DLD1 (cell line): ENCODE results near the gene FBLN2.

Experiments used
- in situ Hi-C: cut with HindIII; loops from 2 replicates; pipeline ENCODE4 v1.10.0; 2017; ENCODE audit warnings: low sequenced_read_pairs

The FBLN2 gene

DNA sequence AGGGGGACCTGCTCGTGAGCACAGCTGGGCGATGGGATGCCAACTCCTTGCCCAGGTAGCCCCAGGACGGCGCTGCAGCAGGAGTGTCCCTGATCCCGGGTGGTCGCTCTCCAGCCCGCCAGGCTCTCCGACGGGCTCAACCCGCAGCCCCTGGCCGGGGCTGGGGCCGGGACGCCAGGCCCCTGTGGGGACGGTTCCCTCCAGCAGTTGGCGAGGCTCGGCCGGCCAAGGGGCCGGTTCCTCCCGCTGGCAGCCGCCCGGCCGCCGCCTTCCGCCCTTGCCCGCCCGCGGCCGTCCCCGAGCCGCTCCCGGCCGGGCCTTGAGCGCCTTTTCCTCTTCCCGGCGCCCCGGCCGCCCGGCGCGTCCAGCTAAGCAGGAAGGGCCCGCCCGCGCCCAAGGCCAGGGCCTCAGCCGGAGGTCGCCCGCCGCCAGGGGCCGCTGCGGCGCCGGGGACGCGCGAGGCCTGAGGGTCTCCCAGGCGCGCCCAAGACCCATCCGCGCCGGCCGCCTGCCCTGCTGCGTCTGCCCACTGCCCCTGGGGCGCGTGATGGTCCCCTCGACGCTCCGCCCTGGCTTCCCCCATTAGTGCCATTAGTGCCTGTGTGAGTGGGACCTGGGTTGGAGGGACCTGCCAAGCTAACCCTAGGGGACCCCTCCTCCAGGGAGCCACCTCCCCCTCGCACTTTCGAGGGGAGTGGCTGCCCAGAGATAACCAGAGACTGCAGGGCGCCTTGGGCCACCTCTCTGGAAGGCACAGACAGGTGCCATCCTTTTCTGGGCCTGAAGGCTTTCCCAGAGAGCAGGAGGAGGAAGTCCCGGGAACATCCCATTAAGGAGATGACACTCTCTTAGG lies 106.4 kb downstream of the FBLN2 start:
- in situ Hi-C loops: no loop called here

DNA sequence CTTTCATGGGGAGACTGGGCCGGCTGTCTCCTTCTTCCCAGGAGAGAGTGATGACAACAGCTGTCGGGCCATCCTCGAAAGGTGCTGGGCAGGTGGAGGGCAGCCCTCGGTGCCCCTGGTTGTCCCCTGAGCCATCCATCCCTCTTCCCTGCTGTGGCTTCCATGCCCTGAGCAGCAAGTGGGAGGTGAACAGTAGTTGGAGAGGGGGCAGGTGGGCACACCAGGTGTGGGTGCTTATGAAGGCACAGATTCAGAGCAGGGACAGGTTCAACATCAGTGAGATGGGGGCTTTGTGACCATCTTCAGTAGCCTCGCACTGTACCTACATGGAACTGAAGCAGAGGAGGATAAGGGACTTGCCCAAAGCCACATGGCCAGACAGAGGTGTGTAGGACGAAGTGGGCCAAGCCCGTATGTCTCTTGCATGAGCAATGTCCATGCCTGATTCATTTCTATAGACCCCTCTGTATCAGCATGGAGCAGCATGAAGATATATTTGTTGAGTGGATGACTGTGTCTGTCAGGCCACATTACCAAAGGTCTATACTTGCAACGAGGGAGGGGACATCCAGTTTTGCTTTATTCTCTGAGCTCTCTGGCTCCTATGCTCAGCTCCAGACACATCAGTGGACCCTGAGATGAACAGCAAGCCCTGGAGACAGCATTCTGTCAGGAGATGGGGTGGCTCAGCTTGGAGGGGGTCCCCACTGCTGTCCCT lies 107.8 kb downstream of the FBLN2 start:
- in situ Hi-C loops: no loop called here

DNA sequence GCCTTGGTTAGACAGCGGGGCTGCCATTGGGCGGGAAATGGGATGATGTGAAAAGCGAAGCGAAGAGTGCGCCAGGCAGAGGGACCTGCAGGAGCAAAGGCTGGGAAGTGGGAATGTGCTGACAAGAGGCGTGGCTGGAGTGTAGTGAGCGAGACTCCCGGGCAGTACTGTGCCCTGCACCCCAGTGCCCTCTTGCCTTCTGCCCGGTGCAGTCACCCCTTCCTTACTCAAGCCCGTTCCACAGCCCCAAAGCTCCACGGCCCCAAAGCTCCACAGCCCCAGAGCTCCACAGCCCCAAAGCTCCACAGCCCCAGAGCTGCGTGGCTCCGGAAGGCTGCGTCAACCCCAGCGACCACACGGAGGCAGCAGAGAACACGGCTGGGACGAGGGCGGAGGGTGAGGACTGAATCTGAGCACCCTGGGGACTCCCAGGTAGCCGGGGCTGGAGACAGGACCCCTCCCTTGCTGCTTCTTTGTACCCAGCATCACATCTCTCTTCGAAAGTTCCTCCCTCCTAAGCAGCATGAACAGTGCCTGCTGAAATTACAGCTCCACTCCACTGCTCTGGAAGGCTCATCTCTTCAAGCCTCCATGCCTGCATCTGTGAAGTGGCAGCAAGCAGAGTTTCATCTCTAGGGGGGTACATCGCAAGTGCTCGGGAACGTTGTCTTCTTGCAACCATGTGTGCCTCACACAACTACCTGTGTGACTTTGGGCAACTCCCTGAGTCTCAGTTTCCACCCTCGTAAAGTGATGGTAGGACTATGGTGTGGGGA lies 108.9 kb downstream of the FBLN2 start:
- in situ Hi-C loops: no loop called here

DNA sequence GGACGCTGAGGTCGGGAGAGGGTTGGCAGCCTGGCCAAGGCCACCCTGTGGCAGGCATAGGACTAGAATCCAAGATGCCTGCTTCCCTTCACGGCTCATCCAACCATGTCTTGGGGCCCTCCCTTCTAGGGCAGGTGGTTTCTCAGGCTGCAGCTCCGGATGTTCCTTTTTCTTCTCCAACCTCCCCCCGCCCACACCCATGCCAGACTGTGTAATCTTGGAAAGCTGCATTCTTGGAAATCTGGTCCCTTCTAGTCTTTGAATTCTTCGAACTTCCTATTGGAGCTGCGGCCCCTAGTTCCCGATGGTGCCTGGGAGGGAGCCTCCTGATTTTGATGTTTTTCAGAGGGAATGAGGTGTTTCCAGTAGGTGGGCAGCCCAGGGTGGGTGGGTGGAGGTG lies 109.8 kb downstream of the FBLN2 start:
- in situ Hi-C loops: no loop called here

DNA sequence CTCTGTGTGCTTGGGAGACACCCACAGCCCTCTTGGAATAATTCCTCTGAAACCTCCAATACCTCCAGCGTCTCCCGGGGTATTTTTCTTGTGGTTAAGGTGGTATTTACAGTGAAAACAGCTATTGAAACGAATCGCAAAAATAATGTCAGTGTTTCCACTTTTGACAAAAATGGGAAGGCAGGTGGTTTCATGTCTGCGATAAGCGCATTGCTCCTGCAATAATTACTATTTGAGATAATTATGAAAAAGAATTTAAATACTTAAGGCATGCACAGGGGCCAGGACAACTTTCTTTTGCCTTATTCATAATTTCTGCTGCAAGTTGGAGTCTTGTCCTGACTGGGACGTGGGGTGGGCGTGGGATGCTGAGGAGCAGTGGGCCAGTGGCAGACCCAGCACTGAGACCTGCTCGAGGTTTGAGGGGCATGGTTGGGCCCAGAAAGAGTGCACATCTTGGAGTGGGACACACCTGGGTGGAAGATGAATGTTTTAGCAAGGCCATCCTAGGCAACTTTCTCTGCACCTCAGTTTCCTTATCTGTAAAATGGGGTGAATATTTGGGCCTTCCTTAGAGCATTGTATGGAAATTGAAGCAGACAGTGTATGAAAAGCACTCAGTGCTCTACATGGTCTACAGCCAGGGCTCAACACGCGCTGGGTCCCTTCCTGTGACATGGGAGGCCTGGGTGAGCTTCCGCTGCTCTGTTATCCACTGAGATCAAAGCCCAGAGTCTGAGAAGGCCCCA lies 110.5 kb downstream of the FBLN2 start:
- in situ Hi-C loops: no loop called here

DNA sequence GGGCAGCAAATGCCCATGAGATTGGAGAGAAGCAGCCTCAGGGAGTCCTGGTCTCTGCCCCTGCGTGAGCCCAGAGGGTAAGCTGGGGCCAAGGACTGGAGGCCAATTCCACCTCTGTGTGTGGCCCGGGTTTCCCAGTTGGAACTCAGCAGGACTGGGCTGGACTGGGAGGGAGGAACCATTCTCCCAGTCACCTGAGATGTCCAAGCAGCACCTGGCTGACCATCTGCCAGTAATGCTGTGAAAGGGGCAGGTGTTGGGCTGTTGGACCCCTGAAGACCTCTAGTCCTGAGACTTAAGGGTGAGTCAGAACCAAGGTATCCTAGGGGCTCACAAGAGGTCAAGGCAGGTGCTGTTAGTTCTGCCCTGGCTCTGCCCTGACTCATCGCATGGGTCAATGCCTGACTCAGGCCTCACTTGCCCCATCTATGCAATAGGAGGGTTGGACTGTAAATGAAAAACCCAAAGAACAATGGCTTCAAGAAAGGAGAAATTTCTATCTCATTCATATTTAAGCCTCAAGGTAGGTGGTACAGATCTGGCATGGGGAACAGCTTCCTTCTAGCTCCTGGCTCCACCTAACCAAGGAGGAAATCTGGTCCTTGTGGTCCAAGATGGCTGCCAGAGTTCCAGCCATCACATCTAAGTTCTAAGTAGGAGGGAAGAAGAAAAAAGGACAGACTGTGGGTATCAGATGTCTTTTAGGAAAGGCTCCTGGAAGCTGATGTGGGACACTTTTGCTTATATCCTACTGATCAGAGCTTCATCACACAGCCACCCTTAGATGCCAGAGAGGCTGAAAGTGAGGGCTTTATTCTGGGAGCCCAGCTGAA lies 111.3 kb downstream of the FBLN2 start:
- in situ Hi-C loops: no loop called here

DNA sequence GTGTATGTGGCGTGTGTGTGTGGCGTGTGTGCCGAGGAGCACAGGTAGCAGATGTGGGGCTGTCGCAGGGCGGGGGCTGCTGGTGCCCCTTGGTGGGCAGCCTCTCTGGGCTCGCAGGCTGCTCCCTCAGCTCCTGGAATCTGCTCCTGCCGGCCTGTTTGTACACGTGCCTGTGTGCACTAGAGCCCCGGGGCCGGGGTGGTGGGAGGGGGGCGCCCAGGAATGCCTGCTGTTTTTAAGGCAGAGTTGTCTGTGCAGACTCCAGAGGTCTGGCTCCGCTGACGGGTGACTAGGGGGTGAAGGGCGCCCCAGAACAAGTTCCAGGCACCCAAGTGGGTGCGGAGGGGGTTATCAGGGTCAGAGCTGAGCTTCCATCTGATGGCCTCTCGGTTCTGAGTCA lies 112.2 kb downstream of the FBLN2 start:
- in situ Hi-C loops: no loop called here

DNA sequence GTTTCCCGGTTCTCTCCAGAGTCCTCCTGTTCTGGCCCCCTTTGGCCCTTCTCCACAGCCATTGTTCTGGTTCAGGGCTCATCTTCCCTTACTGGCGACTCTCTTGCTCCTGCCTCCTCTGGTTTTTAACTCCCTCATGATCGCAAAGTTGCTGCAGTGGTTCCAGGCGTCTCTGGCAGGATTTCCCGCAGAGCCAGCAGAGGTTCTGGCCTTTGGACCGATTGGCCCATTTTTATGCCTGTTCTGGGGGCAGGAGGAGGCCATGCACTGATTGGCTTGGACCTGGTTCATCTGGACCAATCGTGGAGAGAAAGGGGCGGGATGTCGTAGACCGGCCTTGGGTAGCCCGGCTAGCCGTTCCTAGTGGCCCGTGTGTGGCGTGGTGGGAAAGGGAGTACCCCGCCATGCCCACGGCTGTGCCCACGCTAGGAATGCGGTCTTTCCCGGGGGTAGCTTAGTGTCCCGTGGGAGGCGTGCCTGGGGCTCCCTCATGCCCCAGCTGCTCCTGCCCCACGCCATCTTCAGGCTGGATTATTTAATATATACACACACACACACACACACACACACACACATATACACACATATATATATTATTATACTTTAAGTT lies 113.4 kb downstream of the FBLN2 start:
- in situ Hi-C loops: no loop called here

DNA sequence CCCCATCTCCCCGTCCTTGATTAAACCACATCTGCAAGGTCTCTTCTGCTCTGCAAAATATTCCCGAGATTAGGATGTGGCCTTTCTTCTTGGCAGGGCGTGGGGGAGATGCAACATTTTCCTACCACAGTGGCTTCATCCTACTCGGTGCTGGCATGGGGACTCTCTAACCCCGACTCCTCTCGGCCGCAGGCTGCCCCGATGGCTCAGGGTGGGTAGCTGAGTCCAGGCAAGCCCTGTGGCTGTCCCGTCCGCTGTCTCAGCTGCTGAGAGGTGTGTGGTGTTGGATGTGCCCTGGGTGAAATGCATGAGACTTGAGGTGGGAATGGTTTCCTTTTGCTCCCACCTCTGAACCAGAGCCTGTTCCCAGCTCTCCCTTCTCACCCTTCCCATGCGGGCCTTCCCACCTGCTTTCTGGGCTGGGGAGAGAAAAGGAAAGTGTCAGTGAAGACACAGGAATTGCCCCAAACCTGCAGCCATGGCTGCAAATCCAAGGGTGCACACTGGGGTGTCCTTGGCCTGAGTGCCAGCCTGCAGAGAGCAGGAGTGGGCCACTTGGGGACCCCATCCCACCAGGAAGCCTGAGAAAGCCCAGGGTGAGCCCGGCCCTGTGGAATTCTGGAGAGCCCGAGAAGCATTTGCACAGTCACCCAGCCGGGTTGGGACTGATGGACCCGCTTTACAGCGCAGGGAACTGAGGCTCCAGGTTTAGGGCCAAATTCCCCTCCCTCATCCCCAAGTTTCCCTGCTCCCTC lies 115.0 kb downstream of the FBLN2 start:
- in situ Hi-C loops: no loop called here

DNA sequence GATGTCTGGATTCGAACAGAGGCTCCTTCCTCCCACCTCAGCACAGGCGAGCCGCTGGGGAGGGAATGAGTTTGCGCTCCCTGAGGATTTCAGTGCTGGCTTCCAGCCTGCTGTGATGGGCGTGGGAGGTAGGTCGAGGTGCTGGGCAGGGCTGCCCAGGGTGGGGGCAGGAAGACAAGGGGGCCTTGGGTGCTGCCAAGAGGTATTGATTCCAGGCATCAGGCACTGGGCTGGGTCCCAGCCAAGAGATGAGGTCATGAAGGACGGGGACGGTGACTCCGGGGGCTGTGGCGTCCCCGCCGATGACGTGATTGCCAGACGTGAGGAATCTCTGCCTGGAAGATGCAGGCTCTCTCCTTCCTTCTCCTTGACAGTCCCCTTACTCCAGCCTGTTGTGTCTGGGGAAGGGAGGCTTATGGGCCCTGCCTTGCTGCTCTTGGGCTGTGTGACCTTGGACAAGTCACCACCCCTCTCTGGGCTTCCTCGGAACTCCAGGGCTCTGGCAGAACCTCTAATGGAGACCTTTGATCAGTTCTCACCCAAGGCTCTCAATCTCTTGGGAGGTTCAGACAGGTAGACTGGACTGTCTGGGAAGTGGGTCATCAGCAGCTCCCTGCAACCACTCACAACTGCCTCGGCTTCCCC lies 116.8 kb downstream of the FBLN2 start:
- in situ Hi-C loops: no loop called here

DNA sequence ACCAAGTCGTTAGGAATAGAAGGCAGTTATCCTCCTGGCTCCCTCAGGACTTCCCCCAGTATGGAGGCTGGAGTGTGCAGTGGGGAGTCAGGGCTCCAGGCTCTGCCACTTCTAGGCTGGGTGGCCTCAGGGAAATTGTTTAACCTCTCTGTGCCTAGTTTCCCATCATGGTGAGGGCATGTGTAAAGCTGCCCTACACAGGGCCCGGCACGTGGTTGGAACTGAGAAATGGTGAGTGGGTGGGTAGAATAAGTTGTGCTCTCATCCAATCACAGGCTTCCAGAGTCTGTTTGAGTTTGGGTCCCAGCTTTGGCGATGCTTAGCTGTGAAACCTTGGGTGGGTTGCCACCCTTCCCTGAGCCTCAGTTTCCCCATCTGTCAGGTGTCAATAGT lies 117.3 kb downstream of the FBLN2 start:
- in situ Hi-C loops: no loop called here

DNA sequence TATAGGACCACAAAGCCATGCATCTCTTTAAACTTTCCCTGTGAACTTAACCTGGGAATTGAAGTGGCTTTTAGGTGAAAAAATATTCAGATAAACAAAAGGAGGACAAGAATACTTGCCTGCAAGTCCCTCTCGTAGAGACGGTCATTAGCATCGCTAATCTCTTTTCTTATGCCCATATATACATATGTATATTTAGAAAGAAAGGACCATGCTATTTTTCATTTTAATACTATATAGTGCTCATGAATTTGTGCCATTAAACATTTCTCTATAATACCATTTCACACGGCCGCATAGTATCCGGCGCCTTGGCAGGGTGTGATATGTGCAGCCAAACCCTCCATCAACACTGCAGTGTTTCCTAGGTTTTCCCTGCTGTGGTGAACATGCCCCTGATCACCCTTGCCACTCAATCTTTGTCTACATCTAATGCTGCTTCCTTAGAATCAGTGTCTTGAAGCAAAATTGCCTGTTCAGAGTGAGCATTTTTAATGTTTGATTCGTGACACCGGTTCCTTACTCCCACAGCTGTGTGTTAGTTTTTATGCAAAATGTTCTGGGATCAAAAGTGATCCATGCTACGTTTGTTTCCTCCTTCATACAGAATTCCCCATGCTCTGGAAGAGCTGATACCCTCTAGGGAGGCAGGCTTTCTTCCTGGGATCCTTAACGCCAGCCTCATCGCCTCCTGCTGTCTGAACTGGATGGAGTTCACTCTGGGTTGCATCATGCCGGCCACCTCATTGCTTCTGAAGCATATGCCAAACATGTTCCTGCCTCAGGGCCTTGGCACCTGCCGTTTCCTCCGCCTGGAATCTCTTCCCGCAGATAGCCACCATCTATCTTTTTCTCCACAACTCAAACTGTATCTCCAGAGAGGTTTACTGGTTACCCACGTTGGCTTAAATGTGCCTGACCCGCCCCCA lies 118.1 kb downstream of the FBLN2 start:
- in situ Hi-C loops: no loop called here

DNA sequence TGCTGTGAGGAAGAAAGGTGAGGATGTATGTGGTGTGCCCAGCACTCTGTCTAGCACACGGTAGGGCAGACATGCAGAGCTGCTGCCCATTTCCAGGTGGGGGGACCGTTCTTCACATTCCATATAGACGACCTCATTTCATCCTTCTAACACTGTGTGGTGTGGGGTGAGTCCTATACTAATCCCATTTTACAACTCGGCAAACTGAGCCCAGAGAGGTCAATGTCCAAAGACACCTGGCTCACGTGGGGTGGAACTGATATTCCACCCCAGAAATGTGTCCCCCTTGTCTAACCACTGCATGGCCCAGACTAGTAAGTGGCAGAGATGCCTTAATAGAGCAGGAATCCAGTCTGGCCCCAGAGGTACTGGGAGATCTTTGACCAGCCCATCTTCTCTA lies 119.2 kb downstream of the FBLN2 start:
- in situ Hi-C loops: no loop called here

DNA sequence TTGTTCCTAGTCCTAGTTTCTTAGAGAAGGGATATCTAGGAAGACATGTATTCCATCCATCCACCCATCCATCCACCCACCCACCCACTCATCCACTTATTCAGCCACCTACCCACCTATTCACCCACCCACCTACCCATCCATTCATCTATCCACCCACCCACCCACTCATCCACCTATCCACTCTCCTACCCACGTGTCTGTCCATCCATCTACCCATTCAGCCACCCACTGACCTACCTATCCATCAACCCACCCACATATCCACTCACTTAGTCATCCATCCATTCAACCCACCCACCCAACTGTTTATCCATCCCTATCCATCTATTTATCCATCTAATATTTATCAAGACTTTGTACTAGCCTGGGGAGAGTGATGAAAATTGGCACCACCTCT lies 120.5 kb downstream of the FBLN2 start:
- in situ Hi-C loops: no loop called here

DNA sequence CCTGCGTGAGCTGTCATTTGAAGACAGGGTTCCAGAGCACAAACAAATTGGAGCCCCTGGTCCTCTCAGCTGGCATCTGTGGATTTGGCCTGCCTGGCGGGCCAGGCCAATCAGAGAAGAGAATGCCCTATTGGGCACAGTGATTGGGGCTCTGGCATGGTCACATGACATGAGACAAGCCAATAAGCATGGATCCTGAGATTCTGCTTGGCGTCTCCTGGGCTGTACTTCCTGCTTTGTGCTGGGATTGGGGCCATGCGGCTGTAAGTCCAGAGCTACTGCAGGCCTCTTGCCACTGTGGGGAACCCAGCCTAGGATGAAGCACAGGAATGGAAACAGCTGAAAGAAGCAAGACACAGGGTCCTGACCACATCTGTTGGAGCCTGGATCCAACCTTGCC lies 121.4 kb downstream of the FBLN2 start:
- in situ Hi-C loops: no loop called here

DNA sequence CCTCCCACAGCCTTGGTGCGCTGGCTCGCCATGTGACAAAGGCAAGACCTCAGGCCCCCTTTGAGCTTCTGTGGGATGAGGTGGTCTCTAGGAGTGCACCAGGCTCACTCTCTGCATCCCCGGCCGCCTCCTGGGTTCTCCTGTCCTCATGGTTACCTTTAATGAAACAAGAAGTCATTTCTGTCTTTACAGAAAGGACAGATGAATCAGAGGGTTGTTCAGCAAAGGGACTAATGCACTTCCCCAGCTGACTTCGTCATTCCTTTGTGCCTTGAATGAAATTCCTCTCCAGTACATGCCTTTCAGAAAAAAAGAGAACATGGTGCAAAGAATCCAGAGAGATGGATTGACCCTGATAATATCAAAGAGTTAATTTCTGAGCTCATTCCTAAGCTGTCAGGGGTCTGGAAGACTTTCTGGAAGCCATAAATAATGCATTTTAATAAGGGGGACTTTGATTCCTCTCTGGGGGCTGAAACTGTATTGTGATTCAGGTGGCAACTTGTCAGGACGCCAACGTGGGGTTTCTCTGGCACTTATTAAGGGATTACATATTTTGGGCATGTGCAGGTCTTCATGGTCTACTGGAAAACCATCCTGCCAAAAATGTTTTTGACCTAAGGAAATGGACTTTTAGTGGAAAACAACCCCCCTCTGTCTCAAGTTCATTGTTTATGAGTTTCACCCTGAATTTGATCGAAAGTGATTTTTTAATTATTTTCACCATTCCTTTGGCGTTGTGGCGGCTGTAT lies 122.7 kb downstream of the FBLN2 start:
- in situ Hi-C loops: no loop called here

DNA sequence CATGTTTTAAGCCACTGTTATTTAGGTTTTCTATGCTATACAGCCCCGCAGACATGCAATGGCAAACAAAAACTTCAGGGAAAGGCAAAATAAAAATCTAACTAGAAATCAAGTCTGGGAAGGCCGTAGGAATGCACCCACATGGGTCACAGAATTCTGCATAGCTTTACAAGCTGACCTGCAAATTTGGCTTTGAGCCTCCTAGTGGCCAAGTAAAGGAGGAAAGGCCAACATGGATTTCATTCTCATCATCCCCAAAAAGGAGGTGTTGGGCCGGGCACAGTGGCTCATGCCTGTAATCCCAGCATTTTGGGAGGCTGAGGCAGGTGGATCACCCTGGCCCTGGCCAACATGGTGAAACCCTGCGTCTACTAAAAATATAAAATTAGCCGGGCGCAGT lies 124.3 kb downstream of the FBLN2 start:
- in situ Hi-C loops: no loop called here
